ENCODE results near the gene TRMT1.

GRCh38 chr19:13151605-13152355, 35.2 kb upstream of the TRMT1 start:
- TF ChIP-seq CTCF (conservative IDR thresholded peaks at IDR 0.05) (0 out of 2 replicates have a peak, but pooled peaks have one; percentile 3), ZFX (IDR thresholded peaks at IDR 0.05) (no peak)

Data from C4-2B (cell line).